ENCODE measurements around the gene C11orf91. TPM values are rescaled to one million over a fixed set of nuclear protein-coding genes. Genes with fewer than 3 reads are reported as not detected.

C11orf91 gene
- total RNA-seq (2014; rRNA removed; shearing (Covaris generic)), result 0.15 TPM in 1 of 2 replicates, not detected in the other

DNA sequence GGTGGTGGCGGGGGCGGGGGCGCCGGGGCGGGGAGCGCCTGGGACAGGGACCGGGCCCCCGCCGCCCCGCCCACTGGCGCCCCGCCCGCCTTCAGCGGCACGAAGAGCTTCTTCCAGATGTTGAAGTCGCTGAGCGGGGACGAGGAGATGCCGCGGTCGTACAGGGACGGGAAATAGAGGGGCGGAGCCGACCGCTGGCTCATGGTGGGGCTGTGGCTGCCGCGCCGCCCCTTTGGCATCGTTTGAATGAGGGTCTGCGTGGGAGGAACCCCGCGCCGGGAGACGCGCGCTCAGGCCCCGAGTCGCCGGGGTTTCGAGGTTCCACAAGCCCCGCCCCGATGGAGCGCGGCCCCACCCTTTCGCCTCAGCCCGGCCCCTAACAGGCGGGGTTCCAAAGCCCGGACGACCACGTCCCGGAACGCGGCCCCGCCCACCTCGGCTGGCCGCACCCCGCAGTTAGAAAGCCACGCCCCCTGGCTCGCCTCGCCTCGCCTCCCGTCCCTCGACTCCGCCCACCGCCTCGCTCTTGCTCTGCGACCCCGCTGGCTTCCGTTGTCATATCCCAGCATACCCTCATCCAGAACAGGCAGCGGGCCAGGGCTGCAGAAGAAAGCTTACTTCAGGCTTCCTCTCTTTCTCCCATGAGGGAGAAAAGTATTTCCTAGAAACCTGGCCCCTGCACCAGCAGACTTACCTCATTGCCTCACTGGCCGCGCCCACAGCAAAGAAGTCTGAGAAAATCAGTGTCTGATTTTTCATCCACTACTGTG lies at the start of gene C11orf91:
C11orf91 (minus strand) TSS at position 325 of the 770 bp plus-strand sequence; CDS start at position 239, 86 bp downstream.
- no peaks in the 10 kb centered on the region for H3K36me3 ChIP-seq
- peak; percentile 97 to 98 for DNase-seq
- H3K4me1 ChIP-seq, result peaks cover 19% of the 10 kb centered on the region

GRCh38 chr11:33747979-33748378 lies 47.4 kb upstream of the C11orf91 start:
- no peaks in the 10 kb centered on the region for H3K9me3 ChIP-seq (replicated peaks)
- no peak overlapping the region for H3K4me3 ChIP-seq
- no peaks in the 10 kb centered on the region for H3K27me3 ChIP-seq
- no peak overlapping the region for H3K27ac ChIP-seq
- H3K36me3 ChIP-seq, result no peaks in the 10 kb centered on the region
- H3K4me1 ChIP-seq, result no peaks in the 10 kb centered on the region
- DNase-seq, result no peak

More for the DNA sequence above, at the start of gene C11orf91:
- Histone ChIP-seq H3K27ac (peak within 1 kb of the TSS; percentile 64), H3K4me3 (peak within 1 kb of the TSS; percentile 63), H3K9me3 (replicated peaks) (no peaks in the 10 kb centered on the region), H3K27me3 (no peaks in the 10 kb centered on the region)

DNA sequence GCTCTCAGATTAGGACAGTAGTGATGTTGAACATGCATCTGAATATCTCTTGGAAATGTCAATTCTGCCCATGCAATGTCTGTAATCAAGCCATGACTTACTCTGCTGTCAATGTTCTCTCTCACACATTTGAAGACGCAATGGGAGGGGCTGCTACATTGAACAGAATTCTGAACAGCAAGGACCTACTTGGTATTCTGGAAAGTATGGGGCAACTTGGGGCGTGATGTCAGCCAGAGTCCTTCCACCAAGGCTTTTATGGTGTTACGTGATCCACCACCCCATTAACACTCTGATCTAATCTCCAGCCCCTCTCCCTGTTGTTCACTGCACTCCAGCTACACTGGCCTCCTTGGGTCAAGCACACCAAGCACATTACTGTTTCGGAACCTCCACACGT lies 42.7 kb upstream of the C11orf91 start:
- Histone ChIP-seq H3K36me3 (no peaks in the 10 kb centered on the region), H3K27ac (no peak overlapping the region)

GRCh38 chr11:33742249-33742851 lies 41.7 kb upstream of the C11orf91 start:
- H3K4me1 ChIP-seq, result no peaks in the 10 kb centered on the region
- H3K4me3 ChIP-seq, result no peak overlapping the region
- no peak overlapping the region for H3K27ac ChIP-seq
- peak in 1 of 2 experiments; percentile 43 for DNase-seq
- no peaks in the 10 kb centered on the region for H3K36me3 ChIP-seq
- no peaks in the 10 kb centered on the region for H3K9me3 ChIP-seq (replicated peaks)
- H3K27me3 ChIP-seq, result no peaks in the 10 kb centered on the region

More for the DNA sequence above, 42.7 kb upstream of the C11orf91 start:
- no peak for DNase-seq
- no peaks in the 10 kb centered on the region for H3K27me3 ChIP-seq
- H3K4me1 ChIP-seq, result no peaks in the 10 kb centered on the region
- no peaks in the 10 kb centered on the region for H3K9me3 ChIP-seq (replicated peaks)
- no peak overlapping the region for H3K4me3 ChIP-seq

DNA sequence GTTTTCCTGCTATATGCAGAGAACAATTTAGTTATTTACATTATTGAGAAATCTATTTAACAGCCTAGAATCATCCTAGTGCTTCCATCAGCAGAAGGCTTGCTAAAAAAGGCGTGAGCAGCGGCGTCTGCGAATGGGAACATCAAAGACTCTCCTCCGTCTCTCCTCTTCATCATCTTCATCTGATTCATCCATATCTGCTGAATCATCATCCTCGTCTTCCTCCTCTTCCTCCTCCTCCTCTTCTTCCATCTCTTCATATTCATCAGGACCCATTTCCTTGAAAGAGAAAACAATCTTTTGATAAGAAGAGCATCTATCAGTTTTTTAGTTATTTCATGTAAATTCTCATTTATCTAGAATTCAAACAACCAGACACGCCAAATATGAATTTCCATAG lies 41.2 kb upstream of the C11orf91 start:
- Histone ChIP-seq H3K27ac (no peak overlapping the region), H3K36me3 (no peaks in the 10 kb centered on the region), H3K9me3 (replicated peaks) (no peaks in the 10 kb centered on the region), H3K4me1 (no peaks in the 10 kb centered on the region), H3K4me3 (no peak overlapping the region), H3K27me3 (no peaks in the 10 kb centered on the region)
- no peak for DNase-seq

- H3K27me3 ChIP-seq, result no peaks in the 10 kb centered on the region
- DNase-seq, result no peak
- H3K27ac ChIP-seq, result no peak overlapping the region; the same call in 1 of the 2 replicates
- no peaks in the 10 kb centered on the region for H3K9me3 ChIP-seq (replicated peaks)
- no peaks in the 10 kb centered on the region for H3K36me3 ChIP-seq
- peak overlapping the region; percentile 87 for H3K4me3 ChIP-seq
- H3K4me1 ChIP-seq, result peaks cover 7% of the 10 kb centered on the region
These were observed 36.8 kb upstream of the C11orf91 start for GRCh38 chr11:33737362-33737821.

- no peaks in the 10 kb centered on the region for H3K9me3 ChIP-seq (replicated peaks)
- H3K4me3 ChIP-seq, result peak within 1 kb of the TSS; percentile 87
- no peaks in the 10 kb centered on the region for H3K27me3 ChIP-seq
- peak; percentile 90 to 94 for DNase-seq
- peaks cover 7% of the 10 kb centered on the region for H3K4me1 ChIP-seq
- H3K27ac ChIP-seq, result peak within 1 kb of the TSS; percentile 70
- H3K36me3 ChIP-seq, result no peaks in the 10 kb centered on the region
These were observed 35.7 kb upstream of the C11orf91 start, which contains the start of gene CD59 for GRCh38 chr11:33736148-33736812. CD59 (minus strand) TSS chr11:33736423; CDS start chr11:33722445, 13,978 bp downstream.

DNA sequence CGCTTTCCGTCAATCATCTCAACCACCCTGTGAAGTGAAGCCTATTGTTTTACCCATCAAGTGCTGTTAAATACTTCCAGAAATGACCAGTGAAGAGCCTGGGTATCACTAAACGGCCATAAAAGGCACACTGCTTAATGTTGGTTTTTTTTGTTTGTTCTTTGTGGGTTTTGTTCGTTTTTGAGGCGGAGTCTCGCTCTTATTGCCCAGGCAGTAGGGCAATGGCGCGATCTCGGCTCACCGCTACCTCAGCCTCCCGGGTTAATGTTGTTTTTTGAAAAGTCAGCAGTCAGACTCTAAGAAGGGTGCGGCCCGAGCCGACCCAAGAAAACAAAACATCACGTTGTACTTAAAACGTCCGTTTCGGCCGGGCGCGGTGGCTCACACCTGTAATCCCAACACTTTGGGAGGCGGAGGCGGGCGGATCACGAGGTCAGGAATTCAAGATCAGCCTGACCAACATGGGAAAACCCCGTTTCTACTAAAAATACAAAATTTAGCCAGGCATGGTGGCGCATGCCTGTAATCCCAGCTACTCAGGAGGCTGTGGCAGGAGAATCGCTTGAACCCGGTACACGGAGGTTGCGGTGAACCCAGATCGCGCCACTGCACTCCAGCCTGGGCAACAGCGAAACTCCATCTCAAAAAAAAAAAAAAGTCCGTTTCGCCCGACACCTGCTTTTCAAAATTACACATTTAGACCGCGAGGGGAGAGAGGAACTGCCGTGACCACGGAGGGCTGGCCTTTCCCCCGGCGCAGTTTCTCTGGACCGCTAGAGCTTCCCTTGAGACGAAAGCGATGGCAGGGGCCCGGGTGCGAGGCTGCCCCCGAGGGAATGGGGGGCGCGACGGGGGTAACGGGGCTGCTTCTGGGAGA lies 34.9 kb upstream of the C11orf91 start:
- peaks cover 7% of the 10 kb centered on the region for H3K4me1 ChIP-seq
- peak overlapping the region; percentile 70 for H3K27ac ChIP-seq
- H3K36me3 ChIP-seq, result no peaks in the 10 kb centered on the region
- H3K27me3 ChIP-seq, result no peaks in the 10 kb centered on the region
- H3K9me3 ChIP-seq (replicated peaks), result no peaks in the 10 kb centered on the region
- DNase-seq, result peak; percentile 56 to 64
- peak overlapping the region; percentile 87 for H3K4me3 ChIP-seq

DNA sequence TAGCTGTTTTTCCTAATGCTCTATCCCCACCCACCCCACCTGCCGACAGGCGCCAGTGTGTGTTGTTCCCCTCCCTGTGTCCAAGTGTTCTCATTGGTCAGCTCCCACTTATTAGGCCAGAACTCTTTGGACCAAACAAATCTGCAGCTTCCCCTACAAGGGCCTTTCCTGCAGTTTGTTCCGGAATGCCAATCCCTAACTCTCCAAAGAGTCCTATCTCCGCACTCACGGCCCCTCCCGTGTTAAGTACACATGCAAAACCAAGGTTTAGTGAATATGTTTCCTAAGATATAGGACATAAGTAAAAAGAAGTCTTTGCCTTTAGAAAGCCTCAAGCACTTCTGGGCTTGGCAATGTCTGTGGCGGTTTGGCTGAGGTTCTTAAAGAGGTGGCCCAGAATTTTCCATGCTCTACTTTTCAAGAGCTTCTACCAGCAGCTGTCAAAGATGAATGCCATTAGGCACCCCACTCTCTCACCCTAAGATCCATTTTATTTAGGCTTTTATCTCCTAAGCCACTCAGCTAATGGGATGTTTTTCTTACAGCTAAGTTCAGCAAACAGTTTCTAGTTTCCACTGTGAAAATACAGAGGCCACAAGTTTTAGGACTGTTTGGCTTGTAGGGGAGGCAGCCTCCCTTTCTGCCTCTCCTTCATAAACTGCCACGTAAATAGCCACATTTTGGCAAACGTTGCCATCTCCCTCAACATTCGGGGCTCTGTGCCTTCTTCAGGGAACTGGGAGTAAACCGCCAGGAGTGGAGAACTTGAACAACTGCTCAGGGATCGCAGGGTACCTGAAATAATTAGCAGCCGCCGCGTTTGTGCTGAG lies 34.0 kb upstream of the C11orf91 start:
- Histone ChIP-seq H3K9me3 (replicated peaks) (no peaks in the 10 kb centered on the region), H3K4me1 (peaks cover 10% of the 10 kb centered on the region), H3K27ac (peak overlapping the region; percentile 70; the same call in 1 of the 2 replicates), H3K4me3 (peak overlapping the region; percentile 87), H3K36me3 (no peaks in the 10 kb centered on the region), H3K27me3 (no peaks in the 10 kb centered on the region)
- peak in 1 of 2 experiments; percentile 21 for DNase-seq

DNA sequence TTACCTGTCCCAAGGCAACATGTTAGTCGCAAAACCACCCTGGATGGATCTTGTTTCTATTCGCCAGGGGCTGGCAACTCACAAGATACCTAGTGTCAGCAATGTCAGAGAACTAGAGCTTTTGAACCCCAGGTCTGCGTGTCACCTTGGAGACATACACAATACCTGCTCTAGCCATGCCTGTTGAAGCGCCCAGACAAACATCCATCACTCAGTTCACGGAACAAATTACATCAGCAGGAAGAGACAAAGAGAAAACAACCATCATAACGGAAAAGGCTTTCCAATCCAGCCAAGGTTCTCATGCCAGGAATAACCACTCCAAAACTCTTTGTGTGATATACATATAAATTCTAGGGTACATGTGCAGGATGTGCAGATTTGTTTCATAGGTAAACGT lies 33.4 kb upstream of the C11orf91 start:
- no peaks in the 10 kb centered on the region for H3K9me3 ChIP-seq (replicated peaks)
- no peaks in the 10 kb centered on the region for H3K36me3 ChIP-seq
- peaks cover 15% of the 10 kb centered on the region for H3K4me1 ChIP-seq
- no peaks in the 10 kb centered on the region for H3K27me3 ChIP-seq
- no peak overlapping the region for H3K4me3 ChIP-seq
- H3K27ac ChIP-seq, result no peak overlapping the region
- no peak for DNase-seq

GRCh38 chr11:33731723-33732531 lies 31.3 kb upstream of the C11orf91 start:
- Histone ChIP-seq H3K27ac (no peak overlapping the region), H3K36me3 (no peaks in the 10 kb centered on the region), H3K27me3 (no peaks in the 10 kb centered on the region), H3K4me3 (no peak overlapping the region), H3K9me3 (replicated peaks) (peaks cover 2% of the 10 kb centered on the region; the same call in 1 of the 2 replicates), H3K4me1 (peaks cover 20% of the 10 kb centered on the region)
- no peak for DNase-seq

- Histone ChIP-seq H3K9me3 (replicated peaks) (peaks cover 2% of the 10 kb centered on the region; the same call in 1 of the 2 replicates), H3K27ac (no peak overlapping the region), H3K4me3 (no peak overlapping the region), H3K27me3 (no peaks in the 10 kb centered on the region), H3K36me3 (no peaks in the 10 kb centered on the region), H3K4me1 (peaks cover 20% of the 10 kb centered on the region)
- DNase-seq, result no peak
These were observed 30.1 kb upstream of the C11orf91 start for GRCh38 chr11:33730716-33731115.

All from SJCRH30 (cell line).